SK-N-SH (cell line): ENCODE data around the gene SORBS1. TPM values are rescaled to one million over a fixed set of nuclear protein-coding genes. Genes with fewer than 3 reads are reported as not detected.
A peak's percentile ranks its signal among the peaks of the same experiment; 100 is the strongest.

ENCODE experiments used
- CTCF ChIA-PET: fragments of 300-600, 350-600 bp; formaldehyde crosslinking; extraction: SDS; loops from one replicate; lab custom pipeline; 2021; lab: Yijun Ruan, JAX
- POLR2A ChIA-PET: fragments of 350-600 bp; sonication (Branson Sonifier 250); formaldehyde crosslinking; extraction: SDS; loops from one replicate; lab custom pipeline; 2020; ENCODE audit warnings: antibody characterized with exemption, inconsistent platforms; lab: Yijun Ruan, JAX
- DNase-seq: peaks from one replicate; pipeline ENCODE4 v3.0.0; 2012
- H2AFZ ChIP-seq: fragments of 200-600 bp; sonication (generic); 2 replicates; pipeline ENCODE4 v1.8.1; 2016; ENCODE audit warnings: antibody characterized with exemption, mild to moderate bottlenecking, low read depth
- H3F3A ChIP-seq: fragments of 200-600 bp; sonication (generic); replicated peaks from 2 replicates; pipeline ENCODE3; 2016; ENCODE audit warnings: antibody characterized with exemption, mild to moderate bottlenecking; ENCODE audit not compliant: insufficient read depth
- H3K27ac ChIP-seq, 2 experiments: fragments of 200-500 bp in 1 of 2; fragments of 200-600 bp in 1 of 2; sonication (Bioruptor generic) in 1 of 2; sonication (generic), shearing (Covaris generic) in 1 of 2; 2 replicates each; pipeline versions ENCODE4 v1.5.1 to v1.6.1; 2014 to 2016; ENCODE audit warnings: low read depth in 2 of 2, inconsistent platforms in 1 of 2, low read length in 1 of 2, mild to moderate bottlenecking in 1 of 2, mixed read lengths in 1 of 2
- H3K27me3 ChIP-seq: fragments of 200-600 bp; sonication (generic), shearing (Covaris generic); 2 replicates; pipeline ENCODE4 v1.6.1; 2016; ENCODE audit warnings: mixed run types; ENCODE audit not compliant: insufficient read depth
- H3K36me3 ChIP-seq, 2 experiments: fragments of 200-500 bp in 1 of 2; fragments of 200-600 bp in 1 of 2; sonication (Bioruptor generic) in 1 of 2; sonication (generic) in 1 of 2; replicated peaks in 1 of 2; 2 replicates each; pipeline versions ENCODE3 to v1.5.1; 2014 to 2016; ENCODE audit warnings: low read length in 1 of 2, mild to moderate bottlenecking in 1 of 2; ENCODE audit not compliant: insufficient read depth in 2 of 2, control insufficient read depth in 1 of 2
- H3K4me1 ChIP-seq, 2 experiments: fragments of 200-500 bp in 1 of 2; fragments of 200-600 bp in 1 of 2; sonication (Bioruptor generic) in 1 of 2; sonication (generic), shearing (Covaris generic) in 1 of 2; 2 replicates each; pipeline versions ENCODE4 v1.5.1 to v1.6.1; 2014 to 2016; ENCODE audit warnings: low read depth in 1 of 2, low read length in 1 of 2, mixed run types in 1 of 2; ENCODE audit not compliant: insufficient read depth in 2 of 2, control insufficient read depth in 1 of 2
- H3K4me2 ChIP-seq: fragments of 200-600 bp; sonication (generic), shearing (Covaris generic); 2 replicates; pipeline ENCODE4 v1.6.1; 2017; ENCODE audit warnings: mixed run types
- H3K4me3 ChIP-seq, 2 experiments: fragments of 200-500 bp in 1 of 2; fragments of 200-600 bp in 1 of 2; sonication (Bioruptor generic) in 1 of 2; sonication (generic), shearing (Covaris generic) in 1 of 2; 2 replicates each; pipeline versions ENCODE4 v1.5.1 to v1.8.1; 2014 to 2016; ENCODE audit warnings: low read depth in 2 of 2, inconsistent platforms in 1 of 2, low read length in 1 of 2, mild to moderate bottlenecking in 1 of 2, mixed read lengths in 1 of 2, moderate library complexity in 1 of 2
- H3K79me2 ChIP-seq: fragments of 200-600 bp; sonication (generic); 2 replicates; pipeline ENCODE4 v1.8.1; 2017; ENCODE audit warnings: mild to moderate bottlenecking; ENCODE audit not compliant: insufficient read depth
- H3K9ac ChIP-seq: fragments of 200-600 bp; sonication (generic); 2 replicates; pipeline ENCODE4 v1.6.1; 2017; ENCODE audit warnings: mixed run types
- H3K9me2 ChIP-seq: fragments of 200-600 bp; sonication (generic); 2 replicates; pipeline ENCODE4 v1.6.1; 2017; ENCODE audit warnings: mixed run types
- H3K9me3 ChIP-seq: fragments of 200-600 bp; sonication (generic); 2 replicates; pipeline ENCODE4 v1.6.1; 2017; ENCODE audit warnings: mixed run types, mild to moderate bottlenecking, moderate library complexity
- H4K20me1 ChIP-seq: fragments of 200-600 bp; sonication (generic); 2 replicates; pipeline ENCODE4 v1.6.1; 2017; ENCODE audit warnings: mild to moderate bottlenecking, mixed run types; ENCODE audit not compliant: insufficient read depth
- CHD2 ChIP-seq: fragments of 150-350 bp; IDR thresholded peaks from 2 replicates; pipeline ENCODE4 v1.6.1; 2018; ENCODE audit warnings: low read length; ENCODE audit not compliant: partially characterized antibody
- ELF1 ChIP-seq: IDR thresholded peaks from 2 replicates; pipeline ENCODE4 v1.4.0; 2012
- EP300 ChIP-seq, 2 experiments: IDR thresholded peaks; 2 replicates each; pipeline versions ENCODE4 v1.4.0 to v1.6.1; 2012; ENCODE audit warnings: borderline replicate concordance in 1 of 2, low read depth in 1 of 2, low read length in 1 of 2
- EZH2phosphoT487 ChIP-seq: fragments of 200-600 bp; sonication (generic); IDR thresholded peaks from 2 replicates; pipeline ENCODE4 v1.6.1; 2017; ENCODE audit warnings: low read depth, mixed run types, mild to moderate bottlenecking, antibody characterized with exemption, moderate library complexity, borderline replicate concordance
- FOXJ3 ChIP-seq: sonication (generic); formaldehyde crosslinking; IDR thresholded peaks from 2 replicates; pipeline ENCODE4 v1.5.1; 2020; ENCODE audit warnings: mild to moderate bottlenecking, missing genetic modification reagents
- FOXM1 ChIP-seq: IDR thresholded peaks from 2 replicates; pipeline ENCODE4 v1.4.0; 2012; ENCODE audit warnings: low read depth, mild to moderate bottlenecking
- GABPA ChIP-seq: IDR thresholded peaks from 2 replicates; pipeline ENCODE4 v1.4.0; 2012; ENCODE audit warnings: low read depth, mild to moderate bottlenecking
- GATA2 ChIP-seq: sonication (generic); formaldehyde crosslinking; IDR thresholded peaks from 2 replicates; pipeline ENCODE4 v1.5.0; 2020; ENCODE audit warnings: mild to moderate bottlenecking, missing genetic modification reagents
- JUND ChIP-seq: IDR thresholded peaks from 2 replicates; pipeline ENCODE4 v1.4.0; 2012
- MXI1 ChIP-seq: IDR thresholded peaks from 2 replicates; pipeline ENCODE4 v1.6.1; 2012; ENCODE audit warnings: mild to moderate bottlenecking, low read depth, low read length, improper control_type of control experiment
- RAD21 ChIP-seq: IDR thresholded peaks from 2 replicates; pipeline ENCODE4 v1.6.1; 2012; ENCODE audit warnings: mild to moderate bottlenecking, low read length
- RCOR1 ChIP-seq: fragments of 150-350 bp; IDR thresholded peaks from 2 replicates; pipeline ENCODE4 v1.6.1; 2017; ENCODE audit warnings: antibody characterized with exemption, low read length
- RFX5 ChIP-seq: IDR thresholded peaks from 2 replicates; pipeline ENCODE4 v1.6.1; 2012; ENCODE audit warnings: mild to moderate bottlenecking, improper control_type of control experiment, low read length
- SIN3A ChIP-seq: IDR thresholded peaks from 2 replicates; pipeline ENCODE4 v1.6.1; 2012; ENCODE audit warnings: low read depth, mild to moderate bottlenecking, low read length, moderate library complexity, borderline replicate concordance
- TAF1 ChIP-seq: IDR thresholded peaks from 2 replicates; pipeline ENCODE4 v1.6.1; 2012; ENCODE audit warnings: low read depth, mild to moderate bottlenecking, low read length, moderate library complexity, borderline replicate concordance
- TCF12 ChIP-seq: IDR thresholded peaks from 2 replicates; pipeline ENCODE4 v1.4.0; 2012
- YY1 ChIP-seq: IDR thresholded peaks from 2 replicates; pipeline ENCODE4 v1.4.0; 2012; ENCODE audit warnings: low read depth, mild to moderate bottlenecking
- WGBS: methylation state at CpG from one replicate; pipeline ENCODE4 v1.1.6; 2017; ENCODE audit warnings: low lambda C conversion rate; 5-methylcytosine and 5-hydroxymethylcytosine counted together
- polyA plus RNA-seq, 3 experiments: library from polyadenylated mRNA; depleted of rRNA; stranded (reverse); fragments of >200 nt; gene quantifications; 2 replicates each; pipeline ENCODE4 v1.2.3, GENCODE V29; 2012
- TF ChIP-seq, protein P1 (sequence below): IDR thresholded peaks from 2 replicates; pipeline ENCODE4 v1.4.0; 2012; ENCODE audit warnings: low read depth, borderline replicate concordance
- TF ChIP-seq, protein P2 (sequence below): fragments of 150-350 bp; IDR thresholded peaks from 2 replicates; pipeline ENCODE4 v1.6.1; 2016; ENCODE audit warnings: mild to moderate bottlenecking, low read depth, low read length
- TF ChIP-seq, protein P3 (sequence below): IDR thresholded peaks from 2 replicates; pipeline ENCODE4; 2012

The SORBS1 gene
- polyA plus RNA-seq, 1 of the 3 experiments (the other 2 are of a cell fraction) = 0.36 TPM

DNA sequence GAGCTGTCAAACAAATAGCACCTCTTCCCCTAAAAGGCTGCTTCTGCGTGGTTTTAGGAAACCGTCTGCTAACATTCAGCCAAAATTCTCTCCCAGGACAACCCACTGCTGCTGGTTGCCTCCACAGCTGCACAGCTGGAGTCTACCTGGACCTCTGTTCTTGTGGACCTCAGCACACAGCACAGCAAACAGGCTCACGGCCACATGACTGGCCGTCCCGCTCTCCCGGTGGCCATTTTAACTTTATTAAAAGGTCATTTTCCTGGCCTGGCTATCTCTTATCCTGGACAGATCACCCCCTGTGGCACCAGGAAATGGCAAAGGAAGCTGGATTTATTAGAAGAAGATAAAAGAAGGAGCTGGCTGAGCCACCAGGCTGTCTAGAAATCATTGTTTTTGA, 27.6 kb downstream of the SORBS1 start:
- Histone ChIP-seq H3K9me3 (no peaks in the 10 kb centered on the region), H4K20me1 (no peaks in the 10 kb centered on the region), H3K9ac (no peak overlapping the region), H3F3A (no peaks in the 10 kb centered on the region), H2AFZ (no peak overlapping the region), H3K79me2 (no peaks in the 10 kb centered on the region), H3K27me3 (no peaks in the 10 kb centered on the region), H3K4me1 (peaks cover 0 to 21% of the 10 kb centered on the region in 2 experiments; a peak in 2 of 4 replicates), H3K9me2 (no peaks in the 10 kb centered on the region), H3K27ac (0 out of 4 replicates have a peak overlapping the region, but pooled peaks of 1 of the 2 experiments have one; percentile 60), H3K36me3 (no peaks in the 10 kb centered on the region), H3K4me3 (no peak overlapping the region), H3K4me2 (no peak overlapping the region)
- POLR2A ChIA-PET = interaction anchor here (0.6 kb wide), 1 partner anchor 146 kb away, joined by 4 read pairs; no protein-coding TSS in a partner anchor
- DNase-seq = peak; percentile 68
- peak; percentile 76; the same call in 1 of the 2 replicates for TF ChIP-seq RCOR1
- peak; percentile 57 for TF ChIP-seq CHD2
- TF ChIP-seq MXI1 = peak; percentile 71; the same call in 1 of the 2 replicates
- TF ChIP-seq TCF12 = 0 out of 2 replicates have a peak, but pooled peaks have one; percentile 4
- TF ChIP-seq JUND = no peak
- TF ChIP-seq SIN3A = no peak
- no peak for TF ChIP-seq RFX5
- no peak for TF ChIP-seq YY1
- TF ChIP-seq EP300 (IDR thresholded peaks at IDR 0.05; ENCODE audit: borderline replicate concordance in 1 of 2, low read depth in 1 of 2, low read length in 1 of 2) = peak in 1 of 2 experiments; percentile 91; a peak in 2 of 4 replicates
- no peak for TF ChIP-seq ELF1
- TF ChIP-seq, protein P1, sequence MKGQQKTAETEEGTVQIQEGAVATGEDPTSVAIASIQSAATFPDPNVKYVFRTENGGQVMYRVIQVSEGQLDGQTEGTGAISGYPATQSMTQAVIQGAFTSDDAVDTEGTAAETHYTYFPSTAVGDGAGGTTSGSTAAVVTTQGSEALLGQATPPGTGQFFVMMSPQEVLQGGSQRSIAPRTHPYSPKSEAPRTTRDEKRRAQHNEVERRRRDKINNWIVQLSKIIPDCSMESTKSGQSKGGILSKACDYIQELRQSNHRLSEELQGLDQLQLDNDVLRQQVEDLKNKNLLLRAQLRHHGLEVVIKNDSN = no peak
- TF ChIP-seq, protein P2, sequence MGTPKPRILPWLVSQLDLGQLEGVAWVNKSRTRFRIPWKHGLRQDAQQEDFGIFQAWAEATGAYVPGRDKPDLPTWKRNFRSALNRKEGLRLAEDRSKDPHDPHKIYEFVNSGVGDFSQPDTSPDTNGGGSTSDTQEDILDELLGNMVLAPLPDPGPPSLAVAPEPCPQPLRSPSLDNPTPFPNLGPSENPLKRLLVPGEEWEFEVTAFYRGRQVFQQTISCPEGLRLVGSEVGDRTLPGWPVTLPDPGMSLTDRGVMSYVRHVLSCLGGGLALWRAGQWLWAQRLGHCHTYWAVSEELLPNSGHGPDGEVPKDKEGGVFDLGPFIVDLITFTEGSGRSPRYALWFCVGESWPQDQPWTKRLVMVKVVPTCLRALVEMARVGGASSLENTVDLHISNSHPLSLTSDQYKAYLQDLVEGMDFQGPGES = no peak
- TF ChIP-seq FOXM1 = no peak
- TF ChIP-seq EZH2phosphoT487 = no peak
- peak; percentile 94 for TF ChIP-seq GATA2 (CRISPR knock-in tag)
- peak; percentile 25; the same call in 1 of the 2 replicates for TF ChIP-seq RAD21
- WGBS = 55% methylated on average over 6 of the region's 6 CpGs
- CTCF ChIA-PET = interaction anchor here (1.0 to 1.5 kb wide), 3 partner anchors 10 to 159 kb away, joined by 3 to 6 read pairs (median 4); no protein-coding TSS in a partner anchor

DNA sequence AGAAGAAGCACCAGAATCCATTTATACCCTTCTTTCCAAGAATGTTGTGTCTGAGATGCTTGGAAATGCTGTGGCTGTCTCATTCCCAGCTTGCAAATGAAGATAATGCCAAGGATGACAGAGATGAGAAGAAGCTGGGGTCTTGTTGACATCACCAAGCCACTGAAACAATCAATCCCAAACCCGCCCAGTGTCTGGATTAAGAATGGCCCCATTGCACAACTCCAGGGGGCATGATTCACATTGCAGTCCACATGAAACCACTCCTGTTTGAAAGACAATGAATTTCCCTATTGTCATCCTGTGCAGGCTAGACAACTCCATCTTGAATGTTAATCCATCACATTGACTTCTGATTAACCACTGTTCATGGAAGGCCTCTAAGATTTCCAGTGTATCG, 28.6 kb downstream of the SORBS1 start:
- peaks cover 0 to 21% of the 10 kb centered on the region in 2 experiments; a peak in 2 of 4 replicates for H3K4me1 ChIP-seq
- CTCF ChIA-PET = interaction anchor here (1.4 kb wide), 1 partner anchor 158 kb away, joined by 3 read pairs; no protein-coding TSS in a partner anchor
- no peaks in the 10 kb centered on the region for H3K79me2 ChIP-seq
- H3K4me3 ChIP-seq = no peak overlapping the region
- no peak overlapping the region for H3K4me2 ChIP-seq
- POLR2A ChIA-PET = no interaction called here
- no peak for DNase-seq
- no peak overlapping the region for H3K9ac ChIP-seq
- H3K36me3 ChIP-seq = no peaks in the 10 kb centered on the region
- no peaks in the 10 kb centered on the region for H3K9me2 ChIP-seq
- WGBS = 79% methylated on average over 2 of the region's 2 CpGs
- H3K27me3 ChIP-seq = no peaks in the 10 kb centered on the region
- no peak overlapping the region for H2AFZ ChIP-seq
- no peaks in the 10 kb centered on the region for H3F3A ChIP-seq
- H4K20me1 ChIP-seq = no peaks in the 10 kb centered on the region
- no peaks in the 10 kb centered on the region for H3K9me3 ChIP-seq
- TF ChIP-seq FOXJ3 (CRISPR knock-in tag) (no peak), GABPA (no peak), TAF1 (no peak)
- TF ChIP-seq, protein P3, sequence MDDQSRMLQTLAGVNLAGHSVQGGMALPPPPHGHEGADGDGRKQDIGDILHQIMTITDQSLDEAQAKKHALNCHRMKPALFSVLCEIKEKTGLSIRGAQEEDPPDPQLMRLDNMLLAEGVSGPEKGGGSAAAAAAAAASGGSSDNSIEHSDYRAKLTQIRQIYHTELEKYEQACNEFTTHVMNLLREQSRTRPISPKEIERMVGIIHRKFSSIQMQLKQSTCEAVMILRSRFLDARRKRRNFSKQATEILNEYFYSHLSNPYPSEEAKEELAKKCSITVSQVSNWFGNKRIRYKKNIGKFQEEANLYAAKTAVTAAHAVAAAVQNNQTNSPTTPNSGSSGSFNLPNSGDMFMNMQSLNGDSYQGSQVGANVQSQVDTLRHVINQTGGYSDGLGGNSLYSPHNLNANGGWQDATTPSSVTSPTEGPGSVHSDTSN = no peak
- no peak overlapping the region for H3K27ac ChIP-seq
